ENCODE measurements around the gene BTF3. TPM values are rescaled to one million over a fixed set of nuclear protein-coding genes. Genes with fewer than 3 reads are reported as not detected.

BTF3 gene
- total RNA-seq, 1 experiment from 2014 or later: 635 TPM

GRCh38 chr5:73480500-73480899 lies 17.7 kb upstream of the BTF3 start:
- H4K20me1 ChIP-seq (ENCODE audit: insufficient read depth): no peaks in the 10 kb centered on the region
- BruUV-seq (replicated peaks): no TSS peak
- no peaks in the 10 kb centered on the region for H3K4me1 ChIP-seq (replicated peaks; ENCODE audit: insufficient read depth)
- H3K36me3 ChIP-seq (ENCODE audit: low read depth): no peaks in the 10 kb centered on the region
- no peaks in the 10 kb centered on the region for H3K9me3 ChIP-seq (ENCODE audit: insufficient read depth, low read depth)
- no peak overlapping the region for H3K4me2 ChIP-seq
- no peak for DNase-seq
- H3K4me3 ChIP-seq: no peak overlapping the region
- no peaks in the 10 kb centered on the region for H3K9me2 ChIP-seq (ENCODE audit: insufficient read depth)
- no peaks in the 10 kb centered on the region for H3K79me2 ChIP-seq (ENCODE audit: low read depth)
- no peak overlapping the region for H3K27ac ChIP-seq
- CTCF ChIA-PET: no interaction called here
- TF ChIP-seq CTCF (conservative IDR thresholded peaks at IDR 0.05) (no peak), EZH2 (IDR thresholded peaks at IDR 0.05; ENCODE audit: low read depth) (no peak)
- H3K27me3 ChIP-seq (ENCODE audit: insufficient read depth, low read depth): no peaks in the 10 kb centered on the region
- no peak overlapping the region for H2AFZ ChIP-seq
- POLR2A ChIA-PET (ENCODE audit: unreplicated experiment): no interaction called here
- intact Hi-C loops (cut with micrococcal nuclease; ENCODE audit: unreplicated experiment): no loop called here
- no peaks in the 10 kb centered on the region for H3F3A ChIP-seq (ENCODE audit: insufficient read depth, low read depth)

- Histone ChIP-seq H3K79me2 (ENCODE audit: low read depth) (no peaks in the 10 kb centered on the region), H3K36me3 (ENCODE audit: low read depth) (no peaks in the 10 kb centered on the region), H3K4me1 (replicated peaks; ENCODE audit: insufficient read depth) (no peaks in the 10 kb centered on the region), H4K20me1 (ENCODE audit: insufficient read depth) (no peaks in the 10 kb centered on the region), H3K4me3 (no peak overlapping the region), H3K9me2 (ENCODE audit: insufficient read depth) (no peaks in the 10 kb centered on the region), H3K9me3 (ENCODE audit: insufficient read depth, low read depth) (no peaks in the 10 kb centered on the region), H3F3A (ENCODE audit: insufficient read depth, low read depth) (no peaks in the 10 kb centered on the region), H3K4me2 (no peak overlapping the region), H2AFZ (no peak overlapping the region), H3K27me3 (ENCODE audit: insufficient read depth, low read depth) (no peaks in the 10 kb centered on the region), H3K27ac (no peak overlapping the region)
- DNase-seq: no peak
- intact Hi-C loops (cut with micrococcal nuclease; ENCODE audit: unreplicated experiment): no loop called here
- TF ChIP-seq EZH2 (IDR thresholded peaks at IDR 0.05; ENCODE audit: low read depth) (no peak), CTCF (conservative IDR thresholded peaks at IDR 0.05) (no peak)
- no TSS peak for BruUV-seq (replicated peaks)
- POLR2A ChIA-PET (ENCODE audit: unreplicated experiment): no interaction called here
- CTCF ChIA-PET: no interaction called here
Measured at GRCh38 chr5:73482383-73483136, 15.7 kb upstream of the BTF3 start.

GRCh38 chr5:73483676-73484075 lies 14.6 kb upstream of the BTF3 start:
- Histone ChIP-seq H3K9me3 (ENCODE audit: insufficient read depth, low read depth) (no peaks in the 10 kb centered on the region), H3K36me3 (ENCODE audit: low read depth) (no peaks in the 10 kb centered on the region), H3K4me1 (replicated peaks; ENCODE audit: insufficient read depth) (no peaks in the 10 kb centered on the region), H3K4me3 (no peak overlapping the region), H2AFZ (no peak overlapping the region), H3F3A (ENCODE audit: insufficient read depth, low read depth) (no peaks in the 10 kb centered on the region), H3K79me2 (ENCODE audit: low read depth) (no peaks in the 10 kb centered on the region), H3K4me2 (no peak overlapping the region), H4K20me1 (ENCODE audit: insufficient read depth) (no peaks in the 10 kb centered on the region), H3K27ac (no peak overlapping the region), H3K9me2 (ENCODE audit: insufficient read depth) (no peaks in the 10 kb centered on the region), H3K27me3 (ENCODE audit: insufficient read depth, low read depth) (no peaks in the 10 kb centered on the region)
- DNase-seq: no peak
- intact Hi-C loops (cut with micrococcal nuclease; ENCODE audit: unreplicated experiment): no loop called here
- CTCF ChIA-PET: no interaction called here
- POLR2A ChIA-PET (ENCODE audit: unreplicated experiment): no interaction called here
- TF ChIP-seq CTCF (conservative IDR thresholded peaks at IDR 0.05) (no peak), EZH2 (IDR thresholded peaks at IDR 0.05; ENCODE audit: low read depth) (no peak)
- no TSS peak for BruUV-seq (replicated peaks)
